ENCODE results near the gene SKI.
"Not testable (repeated sequence)": the region's sequence is repeated elsewhere in the genome, so short reads cannot be mapped to it uniquely, and the experiment has no call there.

The SKI gene

GRCh38 chr1:2279817-2280216, 51.7 kb downstream of the SKI start:
- FAIRE-seq, result no peak

DNA sequence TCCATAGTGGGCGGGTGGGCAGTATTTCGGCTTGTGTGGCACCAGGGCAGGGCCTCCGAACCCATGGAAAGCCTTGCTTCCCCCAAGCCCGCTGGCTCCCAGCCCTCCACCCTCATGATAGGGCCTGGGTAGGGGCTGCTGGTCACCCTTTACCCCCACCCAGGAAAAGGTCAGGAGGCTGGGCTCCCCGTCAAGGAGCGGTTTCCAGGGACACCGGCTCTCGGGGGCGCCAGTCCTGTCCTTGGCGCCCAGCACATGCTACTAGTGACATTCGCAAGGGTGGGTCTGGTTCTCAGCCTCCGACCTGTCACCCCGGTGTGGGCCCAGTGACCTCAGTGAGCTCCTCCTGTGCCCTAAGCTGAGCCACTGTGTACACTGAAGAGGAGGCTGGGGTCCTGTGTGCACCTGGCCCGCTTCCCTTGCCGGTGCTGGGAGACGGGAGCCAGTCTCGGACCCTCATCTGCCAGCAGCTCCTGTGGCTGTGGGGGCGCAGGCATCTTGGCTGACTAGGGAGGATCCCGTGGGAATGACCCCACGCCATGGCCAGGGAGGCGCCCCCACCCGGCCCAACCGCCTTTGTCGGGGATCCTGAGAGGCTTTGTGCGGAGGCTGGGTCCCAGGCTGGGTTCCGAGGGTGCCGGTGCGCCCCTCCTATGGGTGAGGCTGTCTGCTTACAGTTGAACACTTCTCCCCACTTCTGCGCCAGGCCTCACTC, 54.6 kb downstream of the SKI start:
- no peak for FAIRE-seq

DNA sequence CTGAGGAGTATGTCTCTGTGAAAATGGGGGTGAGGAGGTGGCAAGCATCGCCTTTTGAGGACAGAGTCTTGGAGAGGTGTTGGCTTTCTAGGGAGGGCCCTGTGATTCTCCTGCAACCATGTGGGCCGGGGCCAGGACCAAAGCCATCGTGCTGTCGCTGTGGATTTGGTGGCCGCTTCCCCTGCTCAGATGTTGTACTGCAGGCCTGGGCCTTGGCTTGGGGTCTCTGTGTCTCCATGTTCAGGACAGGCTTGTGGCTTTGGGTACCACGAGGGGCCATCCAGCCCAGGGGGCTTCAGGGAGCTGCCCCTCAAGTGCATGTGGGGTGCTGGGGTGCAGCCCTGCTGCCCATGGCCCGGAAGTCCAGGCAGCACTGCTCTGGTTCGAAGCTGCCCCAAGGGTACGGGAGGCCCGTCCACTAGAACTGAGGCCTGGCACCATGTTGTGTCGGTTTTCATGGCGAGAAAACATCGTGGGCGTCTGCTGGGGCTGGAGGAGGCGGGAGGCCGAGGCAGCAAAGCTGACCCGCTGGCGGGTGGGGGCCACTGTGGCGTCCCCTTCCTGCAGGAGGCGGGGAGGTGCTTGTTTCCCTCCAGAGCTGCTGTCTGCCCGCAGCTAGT, 55.4 kb downstream of the SKI start:
- no peak for FAIRE-seq

DNA sequence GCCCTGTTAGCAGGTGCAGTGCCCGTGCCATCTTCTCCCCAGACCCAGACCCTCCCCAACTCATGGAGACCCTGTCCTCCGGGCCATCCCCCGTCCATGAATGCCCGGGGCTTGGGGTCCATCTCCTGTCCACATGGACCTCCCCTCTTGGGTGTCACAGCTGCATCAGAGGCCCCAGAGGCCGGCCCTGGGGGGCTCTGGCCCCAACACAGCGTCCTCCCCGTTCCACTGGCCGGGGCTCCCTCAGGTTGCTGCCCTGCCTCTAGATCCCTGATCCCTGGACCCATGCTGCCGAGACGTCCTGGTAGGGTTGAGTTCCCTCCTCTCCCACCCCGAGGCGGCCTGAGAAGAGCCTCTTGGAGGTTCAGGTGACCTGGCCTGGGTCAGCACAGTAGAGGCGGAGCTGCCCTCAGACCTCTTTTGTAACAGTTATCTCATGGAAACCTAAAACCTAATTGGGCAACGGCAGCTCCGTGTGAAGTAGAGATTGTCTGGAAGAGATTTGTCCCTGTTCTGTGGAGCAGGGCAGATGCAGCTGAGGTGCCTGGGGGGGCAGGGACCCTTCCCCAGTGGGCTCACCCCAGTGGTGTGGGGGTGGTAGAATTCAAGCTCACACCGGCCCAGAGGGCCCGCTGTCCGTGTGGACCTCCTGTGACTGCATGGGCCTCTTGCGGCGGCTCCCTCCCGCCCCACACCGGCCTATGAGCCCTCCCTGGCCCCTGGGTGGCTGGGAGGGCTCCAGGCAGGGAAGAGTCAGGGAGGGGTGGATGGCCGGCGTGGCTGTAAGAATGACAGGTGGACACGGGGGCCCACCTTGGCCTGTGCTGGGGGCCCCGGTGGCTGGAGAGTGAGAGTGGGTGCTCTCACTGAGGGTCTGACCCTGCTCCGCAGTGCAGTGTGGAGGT, 56.1 kb downstream of the SKI start:
- no peak for FAIRE-seq

DNA sequence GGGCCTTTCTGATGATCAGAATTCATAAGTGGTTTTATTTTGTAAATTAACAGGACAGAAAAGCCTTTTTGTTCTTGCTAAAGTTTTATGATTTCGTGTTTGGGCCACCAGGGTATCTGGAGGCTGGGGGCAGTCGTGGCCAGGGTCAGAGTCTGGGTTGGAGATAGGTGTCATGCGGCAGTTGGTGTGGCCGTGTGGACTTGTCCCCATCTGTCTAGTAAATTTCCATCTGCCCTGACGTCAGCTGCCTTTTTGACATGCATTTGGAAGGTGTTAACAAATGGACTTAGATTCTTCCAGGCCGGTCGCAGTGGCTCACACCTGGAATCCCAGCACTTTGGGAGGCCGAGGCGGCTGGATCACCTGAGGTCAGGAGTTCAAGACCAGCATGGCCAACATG, 56.8 kb downstream of the SKI start:
- FAIRE-seq, result no peak

GRCh38 chr1:2286923-2287322, 58.8 kb downstream of the SKI start:
- no peak for FAIRE-seq

DNA sequence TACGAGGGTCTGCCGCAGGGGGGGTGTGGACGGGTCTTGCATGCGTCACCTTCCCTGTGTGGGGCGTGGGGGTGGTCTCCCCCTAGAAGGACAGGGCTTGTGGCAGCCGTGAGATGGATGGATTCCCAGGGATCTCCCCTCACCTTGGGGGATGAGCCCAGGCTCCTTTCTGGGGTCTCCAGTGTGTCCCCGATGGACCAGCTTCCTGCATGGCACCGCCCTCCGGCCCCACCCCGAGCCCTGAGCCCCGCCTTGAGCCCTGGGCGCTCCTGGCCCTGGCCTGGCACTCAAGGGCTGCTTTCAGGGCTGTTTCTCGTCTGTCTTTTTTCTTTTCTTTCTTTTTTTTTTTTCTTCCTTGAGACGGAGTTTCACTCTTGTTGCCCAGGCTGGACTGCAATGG, 59.5 kb downstream of the SKI start:
- no peak for FAIRE-seq

- no peak for FAIRE-seq
These were observed 60.2 kb downstream of the SKI start for GRCh38 chr1:2288311-2288710.

DNA sequence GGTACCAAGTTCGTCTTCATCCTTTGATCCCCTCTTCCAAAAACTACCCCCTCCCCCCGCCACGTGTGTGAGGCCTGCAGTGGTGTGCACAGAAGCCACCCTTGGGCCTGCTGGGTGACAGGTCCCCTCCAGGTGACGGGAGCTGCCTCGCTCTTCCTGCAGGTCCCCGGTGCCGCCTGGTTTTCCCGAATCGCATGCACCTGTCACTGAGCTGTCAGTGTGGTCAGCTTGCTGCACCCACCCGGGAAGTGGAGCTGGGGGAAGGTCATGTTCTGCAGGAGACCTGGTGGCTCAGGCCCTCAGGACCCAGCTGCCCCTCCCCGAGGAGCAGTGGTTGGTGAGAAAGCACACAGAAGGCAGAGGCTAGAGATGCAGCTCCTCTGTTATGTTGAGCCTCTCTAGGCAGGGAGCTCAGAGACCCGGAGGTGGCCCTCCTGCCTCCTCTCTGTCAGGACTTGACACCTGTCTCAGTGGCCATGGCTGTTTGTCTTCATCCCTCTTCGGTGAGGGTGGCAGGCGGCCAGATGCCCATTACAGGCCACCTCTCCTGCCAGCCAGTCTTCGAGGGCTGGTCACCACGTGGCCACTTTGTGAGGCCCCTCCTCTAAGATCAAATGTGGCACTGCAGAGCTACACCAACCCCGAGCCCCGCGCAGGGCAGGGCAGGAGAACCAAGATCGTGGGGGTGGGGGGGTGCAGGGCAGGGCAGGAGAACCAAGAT, 60.9 kb downstream of the SKI start:
- no peak for FAIRE-seq

DNA sequence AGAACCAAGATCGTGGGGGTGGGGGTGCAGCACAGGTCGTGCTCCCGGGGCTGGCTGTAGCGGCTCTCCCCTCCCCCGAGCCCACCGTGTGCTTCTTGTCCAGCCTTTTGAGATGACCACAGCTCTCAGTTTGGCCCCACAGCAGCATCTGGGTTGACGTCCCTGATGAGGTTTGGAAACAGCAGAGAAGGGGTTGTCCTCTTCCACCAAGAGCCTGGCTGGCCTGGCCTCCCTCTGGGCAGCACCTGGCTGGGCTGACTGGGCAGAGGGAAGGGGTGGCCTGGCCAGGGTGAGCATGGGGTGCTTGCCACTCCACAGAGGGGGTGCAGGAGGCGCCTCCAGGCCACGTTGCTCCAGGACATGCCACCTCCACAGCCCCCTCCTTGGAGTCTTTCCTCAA, 61.5 kb downstream of the SKI start:
- no peak for FAIRE-seq

- no peak for FAIRE-seq
These were observed 62.1 kb downstream of the SKI start for GRCh38 chr1:2290171-2290578.

- no peak for FAIRE-seq
These were observed 62.7 kb downstream of the SKI start for GRCh38 chr1:2290595-2291510.

GRCh38 chr1:2291577-2291976, 63.5 kb downstream of the SKI start:
- no peak for FAIRE-seq

GRCh38 chr1:2292725-2293450, 64.8 kb downstream of the SKI start:
- FAIRE-seq, result no peak

DNA sequence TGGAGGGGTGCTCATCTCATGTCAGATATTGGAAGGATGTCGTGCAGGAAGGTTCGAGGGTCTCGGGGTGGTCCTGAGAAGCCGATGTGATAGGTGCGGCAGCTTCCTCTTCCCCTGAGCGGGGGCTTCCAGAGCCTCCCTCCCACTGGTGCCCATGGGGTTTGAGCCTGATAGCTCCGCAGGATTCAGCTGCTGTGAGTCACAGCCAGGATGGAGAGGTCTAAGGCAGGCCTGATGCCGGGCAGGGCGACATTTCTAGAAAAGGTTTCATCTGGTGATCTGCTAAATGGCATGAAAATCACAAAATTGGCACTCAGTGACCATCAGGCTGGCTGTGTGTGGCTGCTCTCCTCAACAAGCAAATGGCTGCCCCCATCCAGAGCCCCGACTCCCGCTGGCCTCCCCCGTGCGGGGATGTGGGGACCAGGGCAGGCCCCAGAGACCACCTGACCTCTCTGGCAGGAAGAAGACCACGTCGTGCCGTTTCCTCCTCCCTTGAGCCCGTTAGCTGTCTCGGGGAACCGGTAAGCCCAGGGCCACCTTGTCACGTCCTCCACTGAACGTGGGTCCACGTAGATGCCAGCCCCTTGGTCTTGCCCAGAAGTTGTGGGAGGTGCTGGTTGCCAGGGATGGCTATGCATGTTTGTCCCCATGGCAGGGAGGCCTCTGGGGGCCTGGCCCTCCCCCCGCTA, 66.1 kb downstream of the SKI start:
- no peak for FAIRE-seq

- FAIRE-seq, result no peak
These were observed 66.6 kb downstream of the SKI start for GRCh38 chr1:2294725-2295078.

- FAIRE-seq, result no peak
These were observed 67.4 kb downstream of the SKI start for GRCh38 chr1:2295526-2295925.

DNA sequence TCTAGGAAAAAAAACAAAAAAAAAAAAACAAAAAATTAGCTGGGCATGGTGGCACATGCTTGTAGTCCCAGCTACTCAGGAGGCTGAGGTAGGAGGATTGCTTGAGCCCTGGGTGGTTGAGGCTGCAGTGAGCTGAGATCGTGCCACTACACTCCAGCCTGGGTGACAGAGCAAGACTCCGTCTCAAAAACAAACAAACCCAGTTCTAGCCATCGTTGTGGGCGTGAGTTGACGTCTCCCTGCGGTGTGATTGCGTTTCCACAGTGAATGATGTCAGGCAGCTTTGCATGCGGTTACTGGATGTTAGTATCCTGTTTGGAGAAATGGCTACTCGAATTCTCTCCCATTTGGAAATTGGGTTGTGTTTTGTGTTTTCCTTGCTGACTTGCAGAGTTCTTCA, 68.1 kb downstream of the SKI start:
- FAIRE-seq, result not testable (repeated sequence)

DNA sequence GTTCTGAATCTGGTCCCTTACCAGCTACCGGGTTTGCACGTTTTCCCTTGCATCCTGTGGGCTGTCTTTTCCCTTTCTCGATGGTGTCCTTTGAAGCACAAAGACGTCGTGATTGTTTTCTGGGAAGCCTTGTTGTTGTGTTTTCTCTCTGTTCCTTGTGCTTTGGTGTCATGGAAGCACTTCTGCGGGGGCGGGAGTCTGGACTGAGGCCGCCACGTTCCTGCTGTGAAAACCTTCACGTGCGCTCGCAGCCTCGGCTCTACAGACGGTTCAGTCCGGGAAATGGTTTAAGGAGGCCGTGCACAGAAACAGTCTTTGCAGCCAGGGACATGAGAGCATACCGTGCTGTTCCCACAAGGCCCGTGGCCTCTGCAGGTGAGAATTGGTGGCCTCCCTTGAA, 68.5 kb downstream of the SKI start:
- FAIRE-seq, result no peak

GRCh38 chr1:2297246-2298011, 69.3 kb downstream of the SKI start:
- no peak for FAIRE-seq
